Measurements from ENCODE around the gene PLPP4.
A peak's percentile ranks its signal among the peaks of the same experiment; 100 is the strongest.

The PLPP4 gene

GRCh38 chr10:120614680-120615079 lies 157.7 kb downstream of the PLPP4 start:
- H3K4me3 ChIP-seq (ENCODE audit: low read depth, low read length), result no peak overlapping the region
- no peak for DNase-seq (ENCODE audit: low read depth)
- no peak for TF ChIP-seq CTCF (IDR thresholded peaks at IDR 0.05; ENCODE audit: low read depth, low read length, missing control alignments)

GRCh38 chr10:120616311-120616911 lies 159.4 kb downstream of the PLPP4 start:
- no peak for DNase-seq (ENCODE audit: low read depth)
- no peak for TF ChIP-seq CTCF (IDR thresholded peaks at IDR 0.05; ENCODE audit: low read depth, low read length, missing control alignments)
- no peak overlapping the region for H3K4me3 ChIP-seq (ENCODE audit: low read depth, low read length)

GRCh38 chr10:120628197-120628596 lies 171.2 kb downstream of the PLPP4 start:
- no peak for TF ChIP-seq CTCF (IDR thresholded peaks at IDR 0.05; ENCODE audit: low read depth, low read length, missing control alignments)
- H3K4me3 ChIP-seq (ENCODE audit: low read depth, low read length), result no peak overlapping the region
- no peak for DNase-seq (ENCODE audit: low read depth)

GRCh38 chr10:120630266-120630665 lies 173.2 kb downstream of the PLPP4 start:
- no peak overlapping the region for H3K4me3 ChIP-seq (ENCODE audit: low read depth, low read length)
- no peak for DNase-seq (ENCODE audit: low read depth)
- TF ChIP-seq CTCF (IDR thresholded peaks at IDR 0.05; ENCODE audit: low read depth, low read length, missing control alignments), result no peak

- H3K4me3 ChIP-seq (ENCODE audit: low read depth, low read length), result no peak overlapping the region
- no peak for DNase-seq (ENCODE audit: low read depth)
- no peak for TF ChIP-seq CTCF (IDR thresholded peaks at IDR 0.05; ENCODE audit: low read depth, low read length, missing control alignments)
Observed at GRCh38 chr10:120632047-120632446, 175.0 kb downstream of the PLPP4 start.

- no peak for DNase-seq (ENCODE audit: low read depth)
- TF ChIP-seq CTCF (IDR thresholded peaks at IDR 0.05; ENCODE audit: low read depth, low read length, missing control alignments), result no peak
- no peak overlapping the region for H3K4me3 ChIP-seq (ENCODE audit: low read depth, low read length)
Observed at GRCh38 chr10:120632942-120633341, 175.9 kb downstream of the PLPP4 start.

GRCh38 chr10:120634659-120635058 lies 177.6 kb downstream of the PLPP4 start:
- DNase-seq (ENCODE audit: low read depth), result no peak
- peak; percentile 49 for TF ChIP-seq CTCF (IDR thresholded peaks at IDR 0.05; ENCODE audit: low read depth, low read length, missing control alignments)
- H3K4me3 ChIP-seq (ENCODE audit: low read depth, low read length), result no peak overlapping the region
